NCI-H345 treated with DMSO at 0.1 percent for 48 hours (cell line): ENCODE measurements around the gene RNF214.
"Not testable (repeated sequence)": the region's sequence is repeated elsewhere in the genome, so short reads cannot be mapped to it uniquely, and the experiment has no call there.

Experiments used
- DNase-seq: peaks from one replicate; lab custom pipeline; 2025; ENCODE audit not compliant: unreplicated experiment; lab: John Stamatoyannopoulos, UW

RNF214 gene

GRCh38 chr11:117229931-117230285, 2.6 kb upstream of the RNF214 start:
- DNase-seq: no peak

- no peak for DNase-seq
These were observed 2.0 kb upstream of the RNF214 start for GRCh38 chr11:117230286-117230961.

DNA sequence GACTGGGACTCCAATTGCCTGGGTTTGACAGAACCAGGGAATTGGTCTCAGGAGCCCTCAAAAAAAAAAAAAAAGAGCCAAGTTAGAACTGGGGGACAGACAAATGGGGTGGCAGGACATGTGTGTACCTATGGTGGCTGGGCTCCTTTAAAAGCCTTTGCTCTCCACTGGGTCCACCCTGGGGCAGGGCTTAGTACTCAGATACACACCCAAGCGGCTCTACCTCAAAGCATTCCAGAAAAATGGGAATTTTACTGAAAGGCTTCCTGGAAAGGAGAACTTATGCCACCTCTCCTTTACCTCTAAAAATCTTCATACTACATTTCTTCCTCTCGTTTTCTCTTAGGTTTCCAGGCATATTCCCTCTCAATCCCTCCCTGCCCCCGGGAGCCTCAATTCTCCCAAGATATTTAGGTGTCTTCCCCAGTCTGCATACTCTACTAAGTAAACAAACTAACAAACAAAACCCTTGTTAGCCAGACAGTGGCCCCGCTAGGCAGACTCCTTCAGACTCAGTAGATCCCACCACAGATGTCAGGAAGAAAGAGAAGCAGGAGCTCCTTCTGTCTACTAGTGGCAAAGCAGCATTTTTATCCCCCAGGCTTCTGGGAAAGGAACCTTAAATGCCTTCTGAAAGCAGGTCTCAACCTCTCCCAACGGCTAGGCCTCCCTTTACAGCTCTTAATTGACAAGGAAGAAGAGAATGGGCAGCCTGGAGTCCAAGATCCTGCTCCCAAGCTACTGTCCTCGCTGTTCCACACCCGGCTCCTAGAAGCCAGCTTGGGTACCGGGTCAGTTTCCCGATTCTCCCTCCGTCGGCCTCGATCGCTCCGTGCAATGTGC, 1.3 kb upstream of the RNF214 start:
- DNase-seq: no peak

GRCh38 chr11:117231842-117232091, 704 bp upstream of the RNF214 start, which contains the start of gene PCSK7:
Gene PCSK7, minus strand, starts transcription at chr11:117232073. Its CDS starts 2,229 bp downstream, at chr11:117229844.
- DNase-seq: no peak

GRCh38 chr11:117232911-117233409, 489 bp downstream of the RNF214 start:
- no peak for DNase-seq

DNA sequence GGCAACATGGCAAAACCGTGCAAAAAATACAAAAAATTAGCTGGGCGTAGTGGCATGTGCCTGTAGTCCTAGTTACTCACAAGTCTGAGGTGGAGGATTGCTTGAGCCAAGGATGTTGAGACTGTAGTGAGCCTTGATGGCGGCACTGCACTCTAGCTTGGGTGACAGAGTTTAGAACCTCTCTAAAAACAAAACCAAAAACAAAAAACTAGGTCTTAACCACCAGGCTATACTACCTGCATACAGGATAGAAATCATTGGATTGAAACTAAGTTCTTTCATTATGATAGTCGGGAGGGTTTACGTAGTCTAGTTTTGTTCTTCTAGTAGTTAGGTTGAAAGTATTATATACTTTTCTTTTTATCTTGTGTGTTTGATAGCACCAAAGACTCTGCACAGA, 5.8 kb downstream of the RNF214 start:
- no peak for DNase-seq

- DNase-seq: no peak
These were observed 6.8 kb downstream of the RNF214 start for GRCh38 chr11:117239295-117239694.

DNA sequence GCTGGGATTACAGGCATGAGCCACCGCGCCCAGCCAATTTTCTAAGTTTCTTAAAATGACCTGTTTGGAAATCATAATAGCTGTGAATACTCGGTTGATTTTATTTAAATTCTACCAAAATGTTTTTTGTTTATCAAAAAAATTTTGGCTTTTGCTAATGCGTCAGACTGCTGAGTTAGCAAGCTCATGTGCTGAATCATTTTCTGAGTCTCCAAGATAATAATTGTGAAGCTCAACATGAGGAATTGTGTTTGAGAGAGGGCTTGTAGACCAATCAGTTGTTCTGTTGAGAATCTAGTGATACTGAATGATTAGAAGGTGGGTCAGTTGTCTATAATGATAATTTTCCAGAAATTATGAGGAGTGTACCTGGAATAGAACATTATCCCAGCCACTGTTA, 15.9 kb downstream of the RNF214 start:
- DNase-seq: no peak

DNA sequence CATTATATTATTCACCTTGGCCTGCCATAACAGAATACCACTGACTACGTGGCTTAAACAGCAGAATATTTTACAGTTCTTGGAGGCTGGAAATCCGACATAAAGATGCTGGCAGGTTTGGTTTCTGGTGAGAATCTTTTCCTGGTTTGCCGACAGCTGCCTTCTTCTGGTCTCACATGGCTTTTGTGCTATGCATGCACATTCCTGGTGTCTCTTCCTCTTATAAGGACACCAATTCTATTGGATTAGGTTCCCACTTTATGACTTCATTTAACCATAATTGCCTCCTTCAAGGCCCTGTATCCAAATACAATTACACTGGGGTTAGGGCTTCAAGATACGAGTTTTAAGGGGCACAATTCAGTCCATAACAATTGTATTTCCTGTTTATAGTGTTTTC, 17.1 kb downstream of the RNF214 start:
- no peak for DNase-seq

DNA sequence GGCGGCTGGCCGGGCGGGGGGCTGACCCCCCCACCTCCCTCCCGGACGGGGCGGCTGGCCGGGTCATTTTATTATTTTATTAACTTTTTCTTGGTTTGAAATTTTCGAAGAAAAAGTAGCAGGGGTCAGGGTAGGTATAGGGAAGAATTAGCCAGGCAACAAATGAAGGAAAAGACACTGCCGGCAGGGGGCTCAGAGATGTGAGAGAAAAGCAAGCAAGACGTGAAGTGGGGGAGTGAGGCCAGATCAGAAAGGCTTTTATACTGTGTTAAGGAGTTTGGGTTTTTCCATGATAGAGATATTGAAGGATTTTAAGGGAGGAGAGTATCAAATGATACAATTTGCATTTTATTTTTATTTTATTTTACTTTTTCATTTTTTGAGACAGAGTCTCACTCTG, 19.0 kb downstream of the RNF214 start:
- DNase-seq: no peak

- DNase-seq: no peak
These were observed 23.5 kb downstream of the RNF214 start for GRCh38 chr11:117255966-117256365.

- no peak for DNase-seq
These were observed 24.1 kb downstream of the RNF214 start for GRCh38 chr11:117256573-117256972.

GRCh38 chr11:117258576-117258975, 26.1 kb downstream of the RNF214 start:
- no peak for DNase-seq

DNA sequence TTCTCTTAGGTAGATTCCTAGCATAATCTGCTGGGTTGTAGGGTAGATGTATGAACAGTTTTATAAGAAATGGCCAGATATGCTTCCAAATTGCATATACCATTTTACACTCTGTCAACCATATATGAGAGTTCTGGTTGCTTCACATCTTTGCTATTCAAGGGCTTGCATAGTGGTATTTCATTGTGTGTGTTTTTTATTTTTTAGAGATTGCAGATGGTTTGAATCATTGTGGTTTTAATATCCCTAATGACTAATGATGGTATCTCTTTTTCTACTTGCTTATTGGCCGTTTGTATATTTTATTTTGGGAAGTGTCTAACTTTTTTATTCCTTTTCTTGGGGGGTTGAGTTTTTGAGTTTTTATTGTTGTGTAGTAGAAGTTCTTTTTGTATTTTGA, 26.9 kb downstream of the RNF214 start:
- DNase-seq: no peak

- DNase-seq: not testable (repeated sequence)
These were observed 32.3 kb downstream of the RNF214 start for GRCh38 chr11:117264624-117265323.

DNA sequence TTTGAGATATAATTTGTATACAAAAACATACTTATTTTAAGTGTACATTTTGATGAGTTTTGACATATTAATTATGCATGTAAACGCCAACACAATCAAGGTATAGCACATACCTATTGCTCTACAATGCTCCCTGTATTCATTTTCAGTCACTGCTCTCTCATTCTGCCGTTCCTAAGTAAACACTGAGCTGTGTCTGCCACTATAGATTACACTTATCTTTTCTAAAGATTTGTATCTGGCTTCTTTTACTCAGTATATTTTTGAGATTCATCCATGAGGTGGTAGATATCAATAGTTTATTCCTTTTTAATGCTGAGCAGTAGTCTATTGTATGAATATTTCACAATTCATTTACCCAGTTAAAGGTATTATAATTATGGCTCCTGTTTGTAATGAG, 33.3 kb downstream of the RNF214 start:
- DNase-seq: no peak

- no peak for DNase-seq
These were observed 37.4 kb downstream of the RNF214 start for GRCh38 chr11:117269856-117270255.

DNA sequence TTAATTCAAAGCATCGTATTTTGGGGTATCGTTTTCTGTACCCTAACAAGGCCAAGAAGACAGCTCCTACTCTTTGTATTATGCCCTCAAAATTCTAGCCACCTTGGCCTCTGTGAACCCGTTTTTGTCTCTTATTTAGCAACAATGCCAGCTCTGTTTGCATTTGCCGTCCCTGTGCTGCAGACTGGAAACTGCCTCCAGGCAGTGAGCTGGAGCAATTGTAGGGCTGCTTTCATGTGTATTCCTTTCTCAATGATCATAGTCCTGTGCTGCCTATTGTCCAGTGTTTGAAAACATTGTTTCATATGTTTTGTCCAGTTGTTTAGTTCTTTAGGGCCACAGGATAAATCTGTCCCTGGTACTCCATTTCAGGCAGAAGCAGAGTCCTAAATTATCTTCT, 38.7 kb downstream of the RNF214 start:
- DNase-seq: no peak

- not testable (repeated sequence) for DNase-seq
These were observed 39.7 kb downstream of the RNF214 start for GRCh38 chr11:117272175-117272574.

DNA sequence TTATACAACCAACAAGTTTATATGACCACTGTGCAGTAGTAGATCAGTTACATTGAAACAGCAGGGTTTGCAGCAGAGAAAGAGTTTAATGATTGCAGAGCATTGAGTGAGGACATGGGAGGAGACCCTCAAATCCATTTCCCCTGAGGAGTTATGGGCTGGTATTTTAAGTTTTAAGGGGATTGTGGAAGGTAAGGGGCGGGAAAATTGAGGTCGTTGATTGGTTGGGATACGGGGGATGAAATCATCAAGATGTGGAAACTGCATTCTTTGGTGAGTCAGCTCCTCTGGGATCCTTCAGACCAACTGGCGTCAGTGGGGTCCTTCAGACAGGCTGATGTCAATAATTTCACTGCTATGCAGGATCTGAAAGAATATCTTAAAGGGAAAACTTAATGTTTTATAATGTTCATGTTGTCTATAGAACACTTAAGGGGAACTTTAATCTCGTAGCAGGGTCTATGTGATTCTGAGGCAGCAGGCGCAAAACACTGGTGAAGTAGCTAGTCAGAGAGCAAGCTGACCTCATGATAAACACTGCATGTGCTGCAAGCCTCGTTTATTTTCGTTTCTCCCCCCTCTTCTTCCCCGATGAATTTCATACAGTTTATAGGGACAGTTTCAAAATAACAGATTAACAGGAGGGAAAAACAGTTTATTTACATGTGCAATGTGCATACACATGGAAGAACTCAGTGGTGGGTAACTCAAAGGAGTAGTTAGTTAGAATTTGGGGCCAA, 41.2 kb downstream of the RNF214 start:
- no peak for DNase-seq

DNA sequence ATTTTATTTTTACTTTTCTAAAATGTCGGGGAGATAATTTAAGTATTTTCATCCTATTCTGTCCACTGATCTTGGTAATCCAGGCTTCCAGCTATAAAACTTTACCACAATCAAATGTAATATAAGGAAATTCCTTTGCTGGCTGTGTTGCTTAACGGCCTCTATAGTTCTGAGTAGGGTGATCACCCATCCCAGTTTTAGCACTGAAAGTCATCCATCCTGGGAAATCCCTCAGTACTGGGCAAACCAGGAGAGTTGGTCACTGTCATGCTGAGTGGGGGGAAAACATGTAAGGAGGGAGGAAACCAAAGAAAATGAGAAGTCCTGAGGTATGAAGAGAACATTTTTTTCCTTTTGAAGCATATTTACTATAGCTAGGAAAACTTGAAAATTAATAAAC, 45.9 kb downstream of the RNF214 start:
- no peak for DNase-seq
